Esophagus muscularis mucosa (tissue), 4 donors: ENCODE results near the gene MYH11. TPM values are rescaled to one million over a fixed set of nuclear protein-coding genes. Genes with fewer than 3 reads are reported as not detected.
"Not testable (repeated sequence)": the region's sequence is repeated elsewhere in the genome, so short reads cannot be mapped to it uniquely, and the experiment has no call there.

Experiments used
- DNase-seq: peaks from one replicate; pipeline ENCODE4 v3.0.0-alpha.2; 2017; ENCODE audit errors: extremely low spot score
- H3K27ac ChIP-seq, 4 donors: fragments of 200-600 bp; sonication (generic); replicated peaks in 1 of 4; 1 replicate in 3 of 4; 2 replicates in 1 of 4; pipeline ENCODE4 v1.5.1; 2016 to 2019; ENCODE audit warnings: mild to moderate bottlenecking in 1 of 4
- H3K27me3 ChIP-seq, 4 donors: fragments of 200-600 bp; sonication (generic); one replicate each; pipeline versions ENCODE4 v1.5.1 to v1.6.0; 2016 to 2019
- H3K36me3 ChIP-seq, 4 donors: fragments of 200-600 bp; sonication (generic); one replicate each; pipeline ENCODE4 v1.5.1; 2016 to 2019
- H3K4me1 ChIP-seq, 4 donors: fragments of 200-600 bp; sonication (generic); one replicate each; pipeline ENCODE4 v1.5.1; 2016 to 2019
- H3K4me3 ChIP-seq, 4 donors: fragments of 200-600 bp; sonication (generic); 1 replicate in 2 of 4; 2 replicates in 2 of 4; pipeline ENCODE4 v1.5.1; 2016 to 2019; ENCODE audit warnings: mild to moderate bottlenecking in 4 of 4, moderate library complexity in 1 of 4
- H3K9me3 ChIP-seq, 4 donors: fragments of 200-600 bp; sonication (generic); 1 replicate in 3 of 4; 2 replicates in 1 of 4; pipeline ENCODE4 v1.5.1; 2016 to 2019
- CTCF ChIP-seq, 3 experiments: fragments of 200-600 bp in 2 of 3; fragments of 450-650 bp in 1 of 3; sonication (generic) in 2 of 3; IDR thresholded peaks; one replicate each; pipeline ENCODE4 v1.5.1; 2017 to 2019; ENCODE audit warnings: antibody characterized with exemption in 3 of 3, mild to moderate bottlenecking in 2 of 3, moderate library complexity in 1 of 3
- EP300 ChIP-seq: sonication (generic); formaldehyde crosslinking; IDR thresholded peaks from one replicate; pipeline ENCODE4 v1.6.1; 2017; ENCODE audit warnings: antibody characterized with exemption
- POLR2A ChIP-seq: fragments of 450-650 bp; IDR thresholded peaks from one replicate; pipeline ENCODE4 v1.6.1; 2017; ENCODE audit warnings: antibody characterized with exemption, moderate library complexity, mild to moderate bottlenecking, low read depth
- POLR2AphosphoS5 ChIP-seq, 2 donors: sonication (generic); formaldehyde crosslinking; IDR thresholded peaks; one replicate each; pipeline ENCODE4 v1.6.1; 2017; ENCODE audit warnings: antibody characterized with exemption in 2 of 2
- WGBS: methylation state at CpG from one replicate; pipeline ENCODE4 v1.1.5; 2018; 5-methylcytosine and 5-hydroxymethylcytosine counted together
- intact Hi-C: fragments of 100-400 bp; cut with DNase I; formaldehyde crosslinking; loops from one replicate; pipeline ENCODE4 v1.15.1; 2023
- small RNA-seq, 3 donors: library from RNA; depleted of rRNA; stranded (forward); fragments of <200 nt; gene quantifications; one replicate each; pipeline ENCODE3, GENCODE V24; 2016
- total RNA-seq, 4 donors: library from RNA; depleted of rRNA; stranded (reverse); fragments of >200 nt; gene quantifications; one replicate each; pipeline versions ENCODE4 v1.1.0 to v1.2.1, GENCODE V29; 2016

The MYH11 gene
- total RNA-seq, 4 donors from 2014 or later = 9,583 to 20,476 (median 14,208) TPM

DNA sequence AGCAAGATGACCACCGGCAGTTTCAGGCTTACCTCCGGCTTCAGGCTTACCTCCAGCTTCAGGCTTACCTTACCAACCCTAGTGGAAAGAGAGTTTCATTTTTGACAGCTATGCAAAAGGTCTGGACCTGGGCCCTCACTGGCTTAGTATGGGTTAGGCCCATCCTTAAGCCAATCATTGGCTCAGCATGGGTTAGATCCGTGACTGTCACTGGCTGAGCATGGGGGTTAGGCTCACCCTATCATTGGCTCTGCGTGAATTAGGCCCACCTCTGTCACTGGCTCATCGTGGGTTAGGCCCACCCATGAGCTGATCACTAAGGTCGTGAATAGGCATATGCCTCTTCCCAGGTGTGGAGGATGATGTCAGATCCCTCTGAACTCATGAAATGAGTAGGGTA is 198.7 kb downstream of the MYH11 start:
- Histone ChIP-seq H3K4me1 (peaks cover 13 to 54% (median 46%) of the 10 kb centered on the region in 4 donors), H3K36me3 (peaks cover 0 to 11% (median under 1%) of the 10 kb centered on the region in 4 donors), H3K27ac (no peak overlapping the region), H3K27me3 (no peaks in the 10 kb centered on the region), H3K9me3 (no peaks in the 10 kb centered on the region), H3K4me3 (no peak overlapping the region)
- WGBS = 86% methylated on average over 6 of the region's 6 CpGs
- intact Hi-C loops = no loop called here
- TF ChIP-seq POLR2A (no peak), CTCF (IDR thresholded peaks at IDR 0.05) (no peak), EP300 (no peak), POLR2AphosphoS5 (IDR thresholded peaks at IDR 0.05) (no peak)
- DNase-seq = no peak

DNA sequence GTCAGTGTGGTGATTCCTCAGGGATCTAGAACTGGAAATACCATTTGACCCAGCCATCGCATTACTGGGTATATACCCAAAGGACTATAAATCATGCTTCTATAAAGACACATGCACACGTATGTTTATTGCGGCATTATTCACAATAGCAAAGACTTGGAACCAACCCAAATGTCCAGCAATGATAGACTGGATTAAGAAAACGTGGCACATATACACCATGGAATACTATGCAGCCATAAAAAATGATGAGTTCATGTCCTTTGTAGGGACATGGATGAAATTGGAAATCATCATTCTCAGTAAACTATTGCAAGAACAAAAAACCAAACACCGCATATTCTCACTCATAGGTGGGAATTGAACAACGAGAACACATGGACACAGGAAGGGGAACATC is 201.3 kb downstream of the MYH11 start:
- 90% methylated on average over 4 of the region's 6 CpGs for WGBS
- H3K4me3 ChIP-seq, H3K36me3 ChIP-seq, H3K9me3 ChIP-seq, DNase-seq, H3K27me3 ChIP-seq, intact Hi-C loops, H3K27ac ChIP-seq: not testable (repeated sequence)
- peaks cover 31 to 75% (median 64%) of the 10 kb centered on the region in 4 donors for H3K4me1 ChIP-seq

GRCh38 chr16:15654591-15654990 is 202.2 kb downstream of the MYH11 start:
- 52% methylated on average over 2 of the region's 2 CpGs for WGBS
- no peak for DNase-seq

GRCh38 chr16:15653227-15653626 is 203.6 kb downstream of the MYH11 start:
- intact Hi-C loops = no loop called here
- peak overlapping the region in 1 of 4 donors; percentile 15 for H3K4me3 ChIP-seq
- DNase-seq = no peak
- H3K27me3 ChIP-seq = no peaks in the 10 kb centered on the region
- TF ChIP-seq POLR2AphosphoS5 (IDR thresholded peaks at IDR 0.05) = peak; percentile 59 to 81
- no peak for TF ChIP-seq CTCF (IDR thresholded peaks at IDR 0.05)
- peaks cover 35 to 63% (median 55%) of the 10 kb centered on the region in 4 donors for H3K4me1 ChIP-seq
- H3K9me3 ChIP-seq = no peaks in the 10 kb centered on the region
- peak overlapping the region; percentile 96 to 98 (median 97) for H3K27ac ChIP-seq
- peaks cover 0 to 7% (median 1%) of the 10 kb centered on the region in 4 donors for H3K36me3 ChIP-seq
- WGBS = 9% methylated on average over 4 of the region's 4 CpGs

More at GRCh38 chr16:15654591-15654990, 202.2 kb downstream of the MYH11 start:
- Histone ChIP-seq H3K4me1 (peaks cover 33 to 69% (median 57%) of the 10 kb centered on the region in 4 donors), H3K27me3 (no peaks in the 10 kb centered on the region), H3K27ac (peak overlapping the region in 3 of 4 donors; percentile 10 to 98 (median 37)), H3K36me3 (peaks cover 0 to 7% (median 1%) of the 10 kb centered on the region in 4 donors), H3K4me3 (no peak overlapping the region), H3K9me3 (no peaks in the 10 kb centered on the region)
- no peak for TF ChIP-seq EP300
- TF ChIP-seq CTCF (IDR thresholded peaks at IDR 0.05) = no peak
- no peak for TF ChIP-seq POLR2A
- TF ChIP-seq POLR2AphosphoS5 (IDR thresholded peaks at IDR 0.05) = no peak
- intact Hi-C loops = no loop called here

Small RNA genes lying within 50 kb of the gene (small RNA-seq; reads per million reads assigned to genes)
- 0 reads per million in 3 donors for gene RNU6-213P

Other genes with a start within 250 kb of the MYH11 start
- 10 to 100 TPM; 36.6 to 57.3 (median 52.0) TPM for gene MARF1, start 213.9 kb downstream of the MYH11 start, total RNA-seq
- gene NDE1, start 206.8 kb downstream of the MYH11 start, total RNA-seq = 10 to 100 TPM; 46.1 to 94.9 (median 70.1) TPM
- gene CEP20, start 31.6 kb upstream of the MYH11 start, total RNA-seq = 10 to 100 TPM; 25.2 to 36.1 (median 32.0) TPM
- gene ABCC1, start 92.6 kb upstream of the MYH11 start, total RNA-seq = 100 to 1,000 TPM in 2 of 4 donors, 10 to 100 TPM in 2; 61.8 to 141 (median 103) TPM